HS-27A (cell line): ENCODE results near the gene ROCK1.
"Not testable (repeated sequence)": the region's sequence is repeated elsewhere in the genome, so short reads cannot be mapped to it uniquely, and the experiment has no call there.

Source experiments
- DNase-seq: peaks from one replicate; pipeline ENCODE4 v3.0.0-alpha.2; 2012; ENCODE audit warnings: low read depth, missing footprints

Gene ROCK1

DNA sequence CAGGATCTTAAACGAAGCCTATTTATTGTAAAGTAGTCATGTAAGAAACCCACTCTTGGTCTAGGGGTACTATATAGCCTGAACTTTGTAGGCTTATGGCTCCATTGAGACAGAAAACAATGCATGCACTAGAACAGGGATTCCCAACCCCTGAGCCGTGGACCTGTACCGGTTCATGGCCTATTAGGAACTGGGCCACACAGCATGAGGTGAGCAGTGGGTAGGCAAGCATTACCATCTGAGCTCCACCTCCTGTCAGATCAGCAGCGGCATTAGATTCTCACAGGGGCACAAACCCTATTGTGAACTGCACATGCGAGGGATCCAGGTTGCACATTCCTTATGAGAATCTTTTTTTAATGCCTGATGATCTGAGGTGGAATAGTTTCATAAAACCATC lies 59.2 kb downstream of the ROCK1 start:
- no peak for DNase-seq

GRCh38 chr18:21051620-21052019 lies 60.0 kb downstream of the ROCK1 start:
- no peak for DNase-seq

DNA sequence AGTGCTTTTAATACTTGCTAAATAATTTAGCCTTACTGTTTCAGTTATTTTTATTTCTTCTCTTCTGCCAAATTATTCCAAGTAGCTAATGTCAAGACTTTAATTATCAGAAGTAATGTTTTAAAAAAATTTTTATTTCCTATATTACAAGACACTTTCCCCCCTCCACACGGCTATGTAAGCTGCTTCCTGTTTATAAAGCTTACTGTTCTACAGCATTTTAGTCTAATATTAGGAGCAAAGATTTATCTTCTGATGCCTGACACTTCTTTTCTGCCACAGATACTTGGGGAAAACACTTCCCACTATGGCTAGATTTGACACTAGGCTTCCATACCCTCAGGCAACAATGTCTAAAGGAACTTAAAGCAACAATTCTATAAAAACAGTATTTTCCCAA lies 62.3 kb downstream of the ROCK1 start:
- DNase-seq = no peak

GRCh38 chr18:21047126-21047525 lies 64.5 kb downstream of the ROCK1 start:
- no peak for DNase-seq

GRCh38 chr18:21040466-21040865 lies 71.1 kb downstream of the ROCK1 start:
- DNase-seq = no peak

GRCh38 chr18:21038201-21038600 lies 73.4 kb downstream of the ROCK1 start:
- no peak for DNase-seq

DNA sequence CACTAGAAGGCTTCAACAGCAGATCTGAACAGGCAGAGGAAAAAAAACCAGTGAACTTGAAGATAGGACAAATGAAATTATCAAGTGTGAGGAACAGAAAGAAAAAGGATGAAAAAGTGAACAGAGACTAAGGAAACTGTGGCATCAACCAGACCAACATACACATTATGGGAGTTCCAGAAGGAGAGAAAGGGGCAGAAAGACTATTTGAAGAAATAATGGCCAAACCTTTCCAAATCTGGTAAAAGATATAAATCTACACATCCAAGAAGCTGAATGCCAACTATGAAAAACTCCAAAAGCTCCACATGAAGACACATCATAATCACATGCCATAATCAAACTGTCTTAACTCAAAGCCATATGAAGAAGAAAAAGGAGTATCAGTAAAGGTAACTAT lies 79.8 kb downstream of the ROCK1 start:
- no peak for DNase-seq

DNA sequence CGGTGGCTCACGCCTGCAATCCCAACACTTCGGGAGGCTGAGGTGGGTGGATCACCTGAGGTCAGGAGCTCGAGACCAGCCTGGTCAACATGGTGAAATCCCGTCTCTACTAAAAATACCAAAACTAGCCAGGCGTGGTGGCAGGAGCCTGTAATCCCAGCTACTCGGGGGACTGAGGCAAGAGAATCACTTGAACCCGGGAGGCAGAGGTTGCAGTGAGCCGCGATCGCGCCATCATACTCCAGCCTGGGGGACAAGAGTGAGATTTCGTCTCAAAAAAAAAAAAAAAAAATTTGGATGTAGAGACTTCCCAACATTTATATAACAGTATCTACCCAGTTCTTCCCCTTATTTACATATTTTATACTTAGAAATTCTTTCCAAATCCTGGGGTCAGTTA lies 93.4 kb downstream of the ROCK1 start:
- DNase-seq = not testable (repeated sequence)

- DNase-seq = no peak
These were observed 99.3 kb downstream of the ROCK1 start for GRCh38 chr18:21012308-21012707.

GRCh38 chr18:21004726-21005125 lies 106.9 kb downstream of the ROCK1 start:
- DNase-seq = peak; percentile 17

- DNase-seq = peak; percentile 23
These were observed 110.9 kb downstream of the ROCK1 start for GRCh38 chr18:21000667-21001066.

DNA sequence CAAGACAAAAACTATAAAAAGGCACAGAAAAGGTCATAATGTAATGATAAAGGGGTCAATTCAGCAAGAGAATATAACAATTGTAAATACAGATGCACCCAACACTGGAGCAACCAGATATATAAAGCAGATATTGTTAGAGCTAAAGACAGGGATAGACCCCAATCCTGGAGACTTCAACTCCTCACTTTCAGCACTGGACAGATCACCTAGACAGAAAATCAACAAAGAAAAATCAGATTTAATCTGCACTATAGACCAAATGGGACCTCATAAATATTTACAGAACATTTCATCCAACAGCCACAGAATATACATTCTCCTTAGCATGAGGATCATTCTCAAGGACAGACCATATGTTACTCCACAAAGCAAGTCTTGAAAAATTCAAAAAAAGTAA lies 114.2 kb downstream of the ROCK1 start:
- no peak for DNase-seq

DNA sequence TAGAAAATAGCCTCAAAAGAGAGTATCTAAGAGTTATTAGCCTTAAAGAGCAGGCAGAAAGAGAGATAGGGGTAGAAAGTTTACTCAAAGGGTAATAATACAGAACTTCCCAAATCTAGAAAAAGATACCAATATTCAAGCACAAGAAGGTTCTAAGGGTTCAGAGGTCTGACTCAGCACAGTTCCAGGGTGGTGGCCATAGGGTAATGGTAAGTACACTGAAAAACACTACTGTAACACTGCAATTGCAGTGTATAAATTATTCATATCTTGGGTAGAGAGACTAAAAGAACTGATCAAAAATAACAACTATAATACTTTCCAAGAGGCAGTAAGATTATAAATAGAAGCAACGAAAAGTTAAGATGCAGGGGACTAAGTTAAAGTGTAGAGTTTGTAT lies 115.2 kb downstream of the ROCK1 start:
- DNase-seq = no peak

DNA sequence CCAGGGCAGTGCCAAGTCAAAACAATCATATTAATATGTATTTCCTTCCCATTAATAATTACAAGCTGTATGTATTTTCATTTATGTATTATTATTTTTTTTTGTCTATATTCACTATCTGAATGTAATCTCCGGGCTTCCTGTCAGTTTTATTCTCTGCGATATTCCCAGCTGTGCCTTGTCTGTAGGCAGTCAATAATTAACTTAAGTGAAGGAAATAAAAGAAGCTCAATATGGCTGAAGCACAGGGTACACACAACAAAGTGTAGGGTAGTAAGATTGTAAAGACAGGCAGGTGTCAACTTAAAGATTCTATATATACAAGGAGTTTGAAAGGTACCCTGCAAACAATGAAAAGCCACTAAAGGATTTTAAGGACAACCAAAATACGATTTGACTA lies 122.9 kb downstream of the ROCK1 start:
- no peak for DNase-seq

- no peak for DNase-seq
These were observed 136.5 kb downstream of the ROCK1 start for GRCh38 chr18:20975077-20975476.

DNA sequence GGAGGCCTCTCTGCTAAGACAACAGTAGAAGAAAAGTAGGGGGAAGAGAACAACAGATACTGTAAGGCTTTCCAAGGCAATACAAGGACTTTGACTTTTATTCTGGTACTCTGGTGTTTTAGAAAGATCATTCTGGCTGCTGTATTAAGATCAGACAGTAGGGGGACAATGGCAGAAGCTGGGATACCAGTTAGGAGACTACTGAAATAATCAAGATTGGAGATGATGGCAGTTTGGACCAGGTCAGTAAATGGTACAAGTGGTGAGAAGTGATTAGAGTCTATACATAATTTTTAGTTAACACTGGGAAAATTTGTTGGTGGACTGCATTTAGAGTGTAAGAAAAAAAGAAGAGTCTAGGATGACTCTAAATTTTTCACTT lies 139.7 kb downstream of the ROCK1 start:
- no peak for DNase-seq

DNA sequence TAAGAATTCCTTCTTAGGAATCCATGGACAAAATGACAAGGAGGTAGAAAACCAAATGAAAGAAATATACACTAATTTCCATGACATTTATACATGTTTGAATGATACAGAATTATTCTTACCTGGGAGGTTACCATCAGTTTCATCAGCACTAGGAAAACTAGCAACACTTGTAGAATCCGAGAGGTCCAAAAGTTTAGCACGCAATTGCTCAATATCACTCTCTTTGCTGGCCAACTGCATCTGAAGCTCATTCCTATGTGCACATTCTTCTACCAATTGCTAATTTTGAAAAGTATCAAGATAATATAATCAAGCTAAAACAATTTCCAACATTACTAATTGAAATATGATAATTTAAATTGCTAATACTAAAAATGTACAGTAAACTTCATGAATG lies 144.8 kb downstream of the ROCK1 start:
- no peak for DNase-seq

DNA sequence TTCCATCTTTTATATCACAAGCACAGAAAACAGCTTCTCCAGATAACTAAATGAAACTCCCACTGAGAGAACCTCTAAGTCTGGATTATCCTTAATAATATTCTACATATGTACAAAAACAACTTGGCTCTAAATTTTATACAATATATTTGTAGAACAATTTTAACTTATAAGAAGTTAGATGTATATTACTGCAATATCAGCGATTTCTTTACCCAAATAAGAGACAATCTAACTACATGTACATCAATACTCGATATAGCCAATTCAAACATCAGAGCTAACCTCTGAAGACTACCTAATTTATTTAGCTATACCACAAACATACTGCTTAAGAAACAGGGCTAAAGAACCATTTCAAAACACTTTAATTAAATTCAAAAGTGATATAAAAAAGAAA lies 148.6 kb downstream of the ROCK1 start:
- DNase-seq = no peak

GRCh38 chr18:20960735-20961134 lies 150.9 kb downstream of the ROCK1 start:
- no peak for DNase-seq

- not testable (repeated sequence) for DNase-seq
These were observed 160.8 kb downstream of the ROCK1 start for GRCh38 chr18:20950827-20951226.
